Stimulated activated CD4-positive, alpha-beta T cell treated with anti-CD3 and anti-CD28 coated beads, Interleukin-4, amount 100 ng/mL, for 4 hours (primary cell): ENCODE data around the gene ASTL.

Experiments used
- DNase-seq, 2 experiments: peaks; one replicate each; pipeline ENCODE4 v3.0.0-alpha.2; 2020

Gene ASTL

GRCh38 chr2:96145036-96145847 is 6.9 kb upstream of the ASTL start, which contains the start of gene DUSP2:
Gene DUSP2, minus strand, starts transcription at chr2:96145440. Its CDS starts 86 bp downstream, at chr2:96145354.
- peak; percentile 93 to 95 for DNase-seq

DNA sequence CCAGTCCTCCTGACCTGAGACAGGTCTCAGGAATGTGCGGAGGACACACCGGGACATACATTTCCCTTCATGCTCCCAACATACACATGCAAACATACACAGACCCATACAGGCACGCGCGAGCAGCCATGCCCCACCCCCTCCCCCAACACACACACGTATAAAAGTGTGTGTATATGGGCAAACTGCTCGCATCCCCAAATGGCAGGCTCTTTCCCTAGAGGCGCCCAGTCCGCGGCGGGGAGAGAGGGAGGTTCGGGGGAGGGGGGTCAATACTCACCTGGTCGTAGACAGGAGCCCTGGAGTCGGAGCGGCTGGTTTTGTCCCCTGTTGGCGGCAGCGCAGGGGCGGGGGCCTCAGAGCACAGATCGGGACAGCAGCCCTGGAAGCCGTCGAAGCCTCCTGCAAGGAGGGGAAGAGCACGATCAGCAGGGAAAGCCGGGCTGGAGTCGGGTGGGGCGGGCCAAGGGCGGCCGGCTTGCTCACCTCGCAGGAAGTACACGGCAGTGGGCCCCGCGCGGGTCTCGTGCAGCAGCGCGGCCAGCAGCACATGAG is 6.3 kb upstream of the ASTL start:
- DNase-seq = peak; percentile 55 to 62

- peak; percentile 41 to 52 for DNase-seq
Measured at GRCh38 chr2:96143848-96144480, 5.7 kb upstream of the ASTL start.

GRCh38 chr2:96143231-96143847 is 5.0 kb upstream of the ASTL start:
- DNase-seq = peak; percentile 37 to 61

DNA sequence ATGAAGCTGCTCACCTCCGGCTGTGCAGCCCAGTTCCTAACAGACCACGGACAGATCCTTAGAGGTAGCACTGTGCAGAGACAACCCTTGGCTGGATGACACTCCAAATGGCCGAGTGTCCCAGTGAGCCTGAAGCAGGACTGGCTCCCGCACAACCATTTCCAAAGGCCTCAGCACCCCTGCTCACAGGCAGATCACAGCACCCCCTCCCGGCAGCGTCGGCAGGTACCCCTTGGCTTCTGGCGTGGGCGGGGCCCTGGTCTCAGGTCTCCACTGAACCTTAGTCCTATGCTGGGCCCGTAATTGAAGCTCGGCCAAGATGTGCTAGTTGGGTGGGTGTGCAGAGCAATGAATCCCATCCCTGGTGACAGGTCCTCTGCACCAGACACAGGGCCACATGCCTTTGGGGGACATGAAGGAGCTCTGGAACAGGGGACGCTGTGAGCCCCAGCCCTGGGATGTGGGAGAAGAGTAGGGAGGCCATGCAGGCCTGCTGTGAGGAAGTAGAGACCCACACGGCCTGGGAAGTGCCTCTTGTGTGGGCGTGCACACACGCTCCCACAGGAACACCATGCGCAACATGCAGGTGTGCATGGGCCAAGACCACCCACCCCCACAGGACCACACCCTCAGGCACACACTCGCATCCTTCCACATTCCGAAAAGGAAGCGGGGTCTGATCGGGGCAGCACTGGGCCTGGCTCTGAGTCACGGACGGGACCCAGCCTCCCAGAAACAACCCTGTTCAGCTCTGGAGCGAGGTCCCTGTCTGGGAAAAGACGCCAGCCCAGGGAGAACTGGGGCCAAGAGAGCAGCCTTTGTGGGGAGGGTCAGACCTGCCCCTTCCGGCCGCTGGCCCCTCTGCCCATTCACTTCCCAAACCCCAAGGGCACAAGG is 4.2 kb upstream of the ASTL start:
- peak; percentile 74 to 81 for DNase-seq

GRCh38 chr2:96141624-96141967 is 3.3 kb upstream of the ASTL start:
- peak in 1 of 2 experiments; percentile 28 for DNase-seq

DNA sequence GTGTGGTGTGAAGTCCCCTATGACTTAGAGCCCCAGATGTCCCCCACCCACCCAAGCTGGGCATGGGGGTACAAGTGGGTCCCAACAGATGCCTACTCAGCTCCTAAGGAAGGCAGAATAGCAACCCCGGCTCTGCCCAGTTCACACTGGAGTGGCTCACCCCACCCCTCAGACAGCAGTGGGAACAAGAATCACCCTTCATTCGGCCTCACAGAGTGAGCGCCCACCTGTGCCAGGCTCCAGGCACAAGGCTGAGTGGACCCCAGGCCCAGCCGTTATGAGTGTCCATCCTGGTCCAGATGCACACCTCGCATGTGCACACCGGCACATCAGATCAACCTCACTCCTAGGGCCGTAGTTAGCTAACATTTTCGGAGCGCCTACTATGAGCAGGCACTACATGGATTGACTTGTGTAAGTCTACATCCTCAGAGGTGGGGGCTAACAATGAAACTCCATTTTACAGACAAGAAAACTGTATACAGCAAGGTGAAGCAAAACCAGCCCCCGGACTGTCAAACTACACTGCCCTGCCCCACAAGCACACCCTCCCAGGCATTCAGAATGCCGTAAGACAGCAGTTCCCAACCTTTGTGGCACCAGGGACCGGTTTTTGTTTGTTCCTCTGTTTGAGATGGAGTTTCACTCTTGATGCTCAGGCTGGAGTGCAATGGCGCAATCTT is 2.8 kb upstream of the ASTL start:
- peak; percentile 34 to 36 for DNase-seq

GRCh38 chr2:96139181-96139758 is 968 bp upstream of the ASTL start:
- DNase-seq = no peak

DNA sequence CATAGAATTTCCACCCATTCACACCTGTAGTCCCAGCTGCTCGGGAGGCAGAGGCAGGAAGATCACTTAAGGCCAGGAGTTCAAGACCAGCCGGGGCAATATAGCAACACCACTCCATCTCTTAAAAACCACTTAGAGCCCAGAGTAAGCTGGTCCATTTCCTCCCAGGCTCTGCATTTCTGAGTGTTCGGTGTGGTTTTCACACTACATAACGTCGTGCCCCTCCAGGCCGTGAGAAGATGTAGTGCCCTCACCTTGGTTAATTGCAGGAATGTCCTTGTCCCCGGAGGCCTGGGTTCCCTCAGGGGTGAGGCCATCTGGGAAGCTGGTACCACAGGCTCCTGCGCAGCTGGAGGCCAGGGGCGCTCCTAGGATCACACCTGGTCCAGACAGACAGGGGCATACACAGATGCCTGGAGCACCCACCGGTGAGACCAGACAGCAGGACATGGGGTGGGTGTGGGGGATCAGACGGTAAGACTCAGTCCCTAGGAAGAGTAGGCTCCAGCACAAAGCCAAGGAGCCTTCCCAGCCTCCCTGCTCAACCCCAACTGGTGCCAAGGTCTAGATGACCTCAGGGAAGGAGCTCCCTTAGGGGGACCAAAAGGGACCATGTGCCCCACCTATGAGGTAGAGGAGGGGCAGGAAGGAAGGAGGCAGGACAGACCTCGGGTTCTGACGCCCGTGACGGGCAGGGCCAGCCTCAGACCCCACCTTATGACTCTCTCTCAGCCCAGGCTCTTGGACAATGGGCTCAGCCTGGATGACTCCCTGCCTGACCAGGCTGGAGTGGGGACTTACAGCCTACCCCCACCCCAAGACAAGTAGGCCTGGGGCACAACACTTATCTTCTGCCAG is 752 bp downstream of the ASTL start:
- DNase-seq = no peak

- no peak for DNase-seq
Measured at GRCh38 chr2:96136129-96136720, 2.1 kb downstream of the ASTL start.

GRCh38 chr2:96135621-96136020 is 2.7 kb downstream of the ASTL start:
- no peak for DNase-seq

DNA sequence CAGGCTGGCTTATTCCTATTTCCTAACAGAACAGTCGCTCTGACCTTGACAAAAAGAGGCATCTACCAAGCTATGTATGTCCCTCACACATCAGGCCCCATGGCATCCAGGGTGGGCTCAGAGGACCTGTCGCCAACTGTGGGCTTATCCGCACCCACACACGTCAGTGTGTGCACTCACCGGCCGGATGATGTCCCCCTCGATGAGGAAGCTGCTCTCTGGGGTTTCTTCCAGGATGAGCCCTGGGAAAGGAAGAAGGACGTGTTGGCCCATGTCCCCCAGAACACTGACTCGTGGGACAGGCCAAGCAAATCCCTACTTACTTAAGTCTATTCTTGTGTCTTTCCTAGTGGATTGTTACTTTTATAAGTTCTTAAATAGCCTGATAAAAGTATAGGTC is 3.1 kb downstream of the ASTL start:
- no peak for DNase-seq

- no peak for DNase-seq
Measured at GRCh38 chr2:96134421-96134820, 3.9 kb downstream of the ASTL start.

- no peak for DNase-seq
Measured at GRCh38 chr2:96131813-96132745, 6.2 kb downstream of the ASTL start.

GRCh38 chr2:96131152-96131812 is 7.0 kb downstream of the ASTL start:
- peak in 1 of 2 experiments; percentile 31 for DNase-seq

GRCh38 chr2:96130483-96130882 is 7.8 kb downstream of the ASTL start:
- no peak for DNase-seq

DNA sequence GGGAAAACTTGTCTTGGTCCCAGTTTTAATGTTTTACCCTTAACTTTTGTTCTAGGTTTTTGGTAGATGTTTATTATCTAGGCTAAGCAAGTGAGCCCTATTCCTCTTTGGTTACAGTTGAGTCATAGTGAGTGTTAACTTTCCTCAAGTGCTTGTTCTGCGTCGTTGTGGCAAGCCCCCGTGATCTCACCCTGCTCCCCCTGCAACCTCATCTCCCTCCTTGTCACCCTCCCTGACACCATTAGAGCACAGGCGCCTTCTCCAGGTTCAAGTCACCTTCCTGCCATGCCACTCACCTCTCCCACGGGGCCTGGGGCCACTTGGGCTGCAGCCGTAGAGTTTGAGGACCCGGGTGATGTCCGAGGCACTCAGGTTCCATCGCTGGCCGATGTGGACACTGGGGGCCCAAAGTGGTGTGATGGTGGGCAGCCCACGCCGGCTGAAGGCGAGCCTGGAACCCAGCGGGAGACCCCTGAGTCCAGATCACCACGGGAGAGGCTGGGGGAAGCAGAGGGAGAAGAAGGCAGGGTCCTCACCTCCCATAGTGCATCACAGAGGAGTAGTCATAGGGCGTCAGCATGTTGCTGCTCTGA is 8.7 kb downstream of the ASTL start:
- no peak for DNase-seq

GRCh38 chr2:96128456-96128855 is 9.8 kb downstream of the ASTL start:
- no peak for DNase-seq
